IMR-90 (cell line): ENCODE results near the gene GLIPR1. TPM values are rescaled to one million over a fixed set of nuclear protein-coding genes. Genes with fewer than 3 reads are reported as not detected.

Source experiments
- ATAC-seq: fragments of 200-7000 bp; cut with Tn5 transposase; 2 replicates; pipeline ENCODE4 v1.9.1; 2020; ENCODE audit warnings: low read depth, mild to moderate bottlenecking, moderate library complexity
- BruUV-seq: library from RNA; stranded (reverse); fragments of 400-500 nt; replicated peaks from 2 replicates; lab custom pipeline; 2021; lab: Mats Ljungman, UMichigan
- CTCF ChIA-PET: fragments of 300-600 bp; formaldehyde crosslinking; extraction: SDS; loops from one replicate; lab custom pipeline; 2021; ENCODE audit warnings: antibody characterized with exemption; lab: Yijun Ruan, JAX
- POLR2A ChIA-PET: fragments of 300-600 bp; sonication (Branson Sonifier 250); formaldehyde crosslinking; loops from one replicate; lab custom pipeline; 2022; ENCODE audit warnings: antibody characterized with exemption; ENCODE audit not compliant: unreplicated experiment; lab: Charles Lee
- DNase-seq: peaks from one replicate; pipeline ENCODE4 v3.0.0; 2013
- H2AFZ ChIP-seq: replicated peaks from 2 replicates; pipeline ENCODE3; 2013; ENCODE audit warnings: low read length, mild to moderate bottlenecking; ENCODE audit not compliant: poor library complexity
- H2AK5ac ChIP-seq: 2 replicates; pipeline ENCODE4 v1.6.1; 2013; ENCODE audit warnings: low read depth, low read length, inconsistent platforms
- H2AK9ac ChIP-seq: replicated peaks from 2 replicates; pipeline ENCODE3; 2013; ENCODE audit warnings: mild to moderate bottlenecking, low read depth, low read length, moderate library complexity; ENCODE audit not compliant: poor library complexity
- H2BK120ac ChIP-seq: 2 replicates; pipeline ENCODE4 v1.6.1; 2013; ENCODE audit warnings: low read depth, low read length, inconsistent platforms
- H2BK15ac ChIP-seq: 3 replicates; pipeline ENCODE4 v1.6.1; 2013; ENCODE audit warnings: low read depth, low read length, inconsistent platforms
- H2BK20ac ChIP-seq: 2 replicates; pipeline ENCODE4 v1.6.1; 2013; ENCODE audit warnings: low read depth, mild to moderate bottlenecking, inconsistent platforms, low read length, moderate library complexity
- H2BK5ac ChIP-seq: 2 replicates; pipeline ENCODE4 v1.6.1; 2013; ENCODE audit warnings: mild to moderate bottlenecking, low read depth, low read length, inconsistent platforms; ENCODE audit not compliant: poor library complexity, severe bottlenecking
- H3K14ac ChIP-seq: replicated peaks from 2 replicates; pipeline ENCODE4 v1.6.1; 2013; ENCODE audit warnings: low read depth, low read length, inconsistent platforms
- H3K18ac ChIP-seq: 2 replicates; pipeline ENCODE4 v1.6.1; 2013; ENCODE audit warnings: low read depth, low read length, control low read depth
- H3K23ac ChIP-seq: 2 replicates; pipeline ENCODE4 v1.6.1; 2013; ENCODE audit warnings: low read depth, low read length, inconsistent platforms
- H3K27ac ChIP-seq: 2 replicates; pipeline ENCODE4 v1.5.1; 2013; ENCODE audit warnings: mild to moderate bottlenecking, control low read depth, low read length; ENCODE audit not compliant: insufficient read depth
- H3K27me3 ChIP-seq: 2 replicates; pipeline ENCODE4 v1.6.1; 2013; ENCODE audit warnings: low read length; ENCODE audit not compliant: control insufficient read depth, insufficient read depth
- H3K36me3 ChIP-seq: 2 replicates; pipeline ENCODE4 v1.6.1; 2013; ENCODE audit warnings: low read length, mixed read lengths; ENCODE audit not compliant: control insufficient read depth, insufficient read depth
- H3K4ac ChIP-seq: 2 replicates; pipeline ENCODE4 v1.6.1; 2013; ENCODE audit warnings: low read depth, low read length, inconsistent platforms
- H3K4me1 ChIP-seq: 2 replicates; pipeline ENCODE4 v1.6.1; 2013; ENCODE audit warnings: low read length, mixed read lengths; ENCODE audit not compliant: control insufficient read depth, insufficient read depth
- H3K4me2 ChIP-seq: 2 replicates; pipeline ENCODE4 v1.6.1; 2013; ENCODE audit warnings: low read depth, mild to moderate bottlenecking, control low read depth, low read length, moderate library complexity
- H3K4me3 ChIP-seq: 2 replicates; pipeline ENCODE4 v1.5.1; 2013; ENCODE audit warnings: low read depth, mild to moderate bottlenecking, control low read depth, low read length, moderate library complexity; ENCODE audit not compliant: insufficient read depth
- H3K56ac ChIP-seq: 2 replicates; pipeline ENCODE4 v1.6.1; 2013; ENCODE audit warnings: low read length, inconsistent platforms; ENCODE audit not compliant: insufficient read depth; ENCODE audit errors: extremely low read depth
- H3K79me1 ChIP-seq, 2 experiments: 2 replicates each; pipeline ENCODE4 v1.6.1; 2013; ENCODE audit warnings: low read length in 2 of 2, inconsistent platforms in 1 of 2, low read depth in 1 of 2
- H3K9ac ChIP-seq: 2 replicates; pipeline ENCODE4 v1.6.1; 2013; ENCODE audit warnings: low read depth, low read length, control low read depth
- H3K9me1 ChIP-seq: 2 replicates; pipeline ENCODE4 v1.6.1; 2013; ENCODE audit warnings: low read length, inconsistent platforms; ENCODE audit not compliant: insufficient read depth
- H3K9me3 ChIP-seq: 2 replicates; pipeline ENCODE4 v1.6.1; 2013; ENCODE audit warnings: low read length; ENCODE audit not compliant: control insufficient read depth, insufficient read depth
- H4K20me1 ChIP-seq: 2 replicates; pipeline ENCODE4 v1.6.1; 2013; ENCODE audit warnings: low read length, inconsistent platforms; ENCODE audit not compliant: insufficient read depth
- H4K5ac ChIP-seq: 2 replicates; pipeline ENCODE4 v1.6.1; 2013; ENCODE audit warnings: mild to moderate bottlenecking, low read depth, low read length, control low read depth
- H4K8ac ChIP-seq, 2 experiments: 2 replicates each; pipeline ENCODE4 v1.6.1; 2013; ENCODE audit warnings: low read depth in 2 of 2, low read length in 2 of 2, control low read depth in 1 of 2, inconsistent platforms in 1 of 2
- H4K91ac ChIP-seq: 2 replicates; pipeline ENCODE4 v1.6.1; 2013; ENCODE audit warnings: low read depth, low read length, inconsistent platforms; ENCODE audit not compliant: insufficient read depth
- CTCF ChIP-seq: conservative IDR thresholded peaks from 2 replicates; pipeline ENCODE4 v1.5.1; 2012; ENCODE audit warnings: mild to moderate bottlenecking, low read depth, low read length, improper control_type of control experiment
- ELK1 ChIP-seq: fragments of 150-350 bp; IDR thresholded peaks from 2 replicates; pipeline ENCODE4 v1.6.1; 2016; ENCODE audit warnings: low read depth, mild to moderate bottlenecking, low read length, moderate library complexity, borderline replicate concordance
- FOS ChIP-seq: fragments of 150-350 bp; IDR thresholded peaks from 2 replicates; pipeline ENCODE4 v1.6.1; 2016; ENCODE audit warnings: low read depth, low read length
- MAFK ChIP-seq: IDR thresholded peaks from 2 replicates; pipeline ENCODE4 v1.6.1; 2012; ENCODE audit warnings: low read depth, low read length, improper control_type of control experiment
- MAZ ChIP-seq: IDR thresholded peaks from 2 replicates; pipeline ENCODE4 v1.6.1; 2012; ENCODE audit warnings: low read depth, mild to moderate bottlenecking, low read length, improper control_type of control experiment, moderate library complexity, borderline replicate concordance
- MXI1 ChIP-seq: IDR thresholded peaks from 2 replicates; pipeline ENCODE4 v1.6.1; 2012; ENCODE audit warnings: low read depth, mild to moderate bottlenecking, low read length, moderate library complexity, borderline replicate concordance
- NFE2L2 ChIP-seq: fragments of 150-350 bp; IDR thresholded peaks from 2 replicates; pipeline ENCODE4 v1.6.1; 2016; ENCODE audit warnings: low read depth, mild to moderate bottlenecking, low read length
- POLR2A ChIP-seq: IDR thresholded peaks from 2 replicates; pipeline ENCODE4 v1.6.1; 2012; ENCODE audit warnings: mild to moderate bottlenecking, low read depth, low read length
- RAD21 ChIP-seq: IDR thresholded peaks from 2 replicates; pipeline ENCODE4 v1.6.1; 2012; ENCODE audit warnings: low read length, improper control_type of control experiment
- RFX5 ChIP-seq: IDR thresholded peaks from 2 replicates; pipeline ENCODE4 v1.8.0; 2012; ENCODE audit warnings: low read depth, mild to moderate bottlenecking, low read length, moderate library complexity
- SMC3 ChIP-seq: fragments of 150-350 bp; IDR thresholded peaks from 2 replicates; pipeline ENCODE4 v1.6.1; 2016; ENCODE audit warnings: low read depth, mild to moderate bottlenecking, antibody characterized with exemption, low read length, moderate library complexity
- USF2 ChIP-seq: fragments of 150-350 bp; IDR thresholded peaks from 2 replicates; pipeline ENCODE4 v1.6.1; 2017; ENCODE audit warnings: mild to moderate bottlenecking, antibody characterized with exemption, low read length, low read depth
- dilution Hi-C: fragments of 300-500 bp; cut with HindIII; formaldehyde crosslinking; loops from one replicate; pipeline ENCODE4 v1.14.3; 2018; ENCODE audit warnings: low sequenced_read_pairs; ENCODE audit not compliant: unreplicated experiment
- in situ Hi-C: fragments of 300-500 bp; cut with MboI; formaldehyde crosslinking; loops from 3 replicates; pipeline ENCODE4 v1.14.3; 2019; ENCODE audit warnings: low sequenced_read_pairs, inconsistent platforms, mixed read lengths
- intact Hi-C: fragments of 100-400 bp; cut with micrococcal nuclease; formaldehyde crosslinking; loops from 2 replicates; pipeline ENCODE4 v1.10.0; 2022
- polyA plus RNA-seq, 3 experiments: library from polyadenylated mRNA; depleted of rRNA; stranded (reverse); fragments of >200 nt; gene quantifications; 2 replicates each; pipeline ENCODE4 v1.2.3, GENCODE V29; 2012; ENCODE audit warnings: low replicate concordance in 1 of 3
- total RNA-seq: library from RNA; depleted of rRNA; stranded (reverse); fragments of >200 nt; gene quantifications from 2 replicates; pipeline ENCODE4 v1.2.3, GENCODE V29; 2012

GLIPR1 gene
- total and polyA plus RNA-seq, 2 of the 4 experiments (the other 2 are of a cell fraction), result 268 to 327 TPM

- peaks cover 2% of the 10 kb centered on the region for H3K4me1 ChIP-seq
- H3K23ac ChIP-seq, result no peak overlapping the region
- H3K9me1 ChIP-seq, result 0 out of 2 replicates have a peak, but pooled peaks cover 3% of the 10 kb centered on the region
- in situ Hi-C loops (no loop called here), intact Hi-C loops (no loop called here), dilution Hi-C loops (no loop called here)
- no peak overlapping the region for H4K8ac ChIP-seq
- no peak overlapping the region for H3K4ac ChIP-seq
- no peak overlapping the region for H4K5ac ChIP-seq
- H2AK5ac ChIP-seq, result no peak overlapping the region
- H2BK15ac ChIP-seq, result no peak overlapping the region
- H3K36me3 ChIP-seq, result no peaks in the 10 kb centered on the region
- POLR2A ChIA-PET, result no interaction called here
- H2BK20ac ChIP-seq, result no peak overlapping the region
- CTCF ChIA-PET, result no interaction called here
- H3K4me3 ChIP-seq, result no peak overlapping the region
- H3K9me3 ChIP-seq, result peaks cover 2% of the 10 kb centered on the region; the same call in 1 of the 2 replicates
- no peak overlapping the region for H3K4me2 ChIP-seq
- H2AK9ac ChIP-seq, result no peak overlapping the region
- no peak overlapping the region for H2BK120ac ChIP-seq
- H3K27ac ChIP-seq, result no peak overlapping the region
- no peak overlapping the region for H2AFZ ChIP-seq
- DNase-seq (no peak), ATAC-seq (no peak)
- H3K27me3 ChIP-seq, result no peaks in the 10 kb centered on the region
- H3K18ac ChIP-seq, result no peak overlapping the region; the same call in 1 of the 2 replicates
- H3K9ac ChIP-seq, result no peak overlapping the region
- H3K14ac ChIP-seq, result no peak overlapping the region
- H4K91ac ChIP-seq, result no peak overlapping the region
- H2BK5ac ChIP-seq, result no peak overlapping the region
- TF ChIP-seq RFX5 (no peak), NFE2L2 (no peak), MAFK (no peak), POLR2A (no peak), RAD21 (no peak), FOS (no peak), ELK1 (no peak), MAZ (no peak), CTCF (no peak), USF2 (no peak), MXI1 (no peak), SMC3 (no peak)
- BruUV-seq, result no TSS peak
- no peaks in the 10 kb centered on the region for H3K79me1 ChIP-seq
- no peak overlapping the region for H3K56ac ChIP-seq
- no peaks in the 10 kb centered on the region for H4K20me1 ChIP-seq
Measured at GRCh38 chr12:75439930-75440329, 40.6 kb upstream of the GLIPR1 start.
